ENCODE data around the gene ATP13A3. TPM values are rescaled to one million over a fixed set of nuclear protein-coding genes. Genes with fewer than 3 reads are reported as not detected.
A peak's percentile ranks its signal among the peaks of the same experiment; 100 is the strongest.

Gene ATP13A3
- total RNA-seq, 1 experiment from 2014 or later, result 181 TPM

DNA sequence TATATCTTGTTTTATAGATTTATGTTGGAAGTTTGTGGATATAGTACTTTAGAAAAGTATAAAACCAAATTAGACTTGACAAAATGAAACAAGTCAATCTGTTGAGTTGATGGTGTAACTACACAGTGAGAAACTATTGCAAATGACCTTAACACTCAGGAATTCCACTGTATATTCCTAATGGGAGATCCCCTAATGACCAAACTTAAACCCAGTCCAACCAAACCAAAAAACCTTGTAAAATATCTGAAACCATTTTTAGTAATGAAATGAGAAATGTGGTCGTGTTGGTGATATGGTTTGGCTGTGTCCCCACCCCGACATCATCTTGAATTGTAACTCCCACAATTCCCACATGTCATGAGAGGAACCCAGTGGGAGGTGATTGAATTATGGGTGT lies 31.9 kb upstream of the ATP13A3 start:
- Histone ChIP-seq H3K4me3 (ENCODE audit: low read depth, low read length) (no peak overlapping the region), H3K4me1 (peaks cover 54% of the 10 kb centered on the region), H3K27me3 (replicated peaks; ENCODE audit: control insufficient read depth, insufficient read depth, low read length) (no peaks in the 10 kb centered on the region), H3K9me3 (no peaks in the 10 kb centered on the region), H3K36me3 (ENCODE audit: control insufficient read depth, insufficient read depth, low read length) (no peaks in the 10 kb centered on the region)
- Mint-ChIP-seq H3K27ac (ENCODE audit: unreplicated experiment) (peak overlapping the region; percentile 88), H3K9me3 (ENCODE audit: unreplicated experiment) (peaks cover 9% of the 10 kb centered on the region), H3K4me1 (ENCODE audit: low read depth, unreplicated experiment) (peaks cover 31% of the 10 kb centered on the region), H3K27me3 (ENCODE audit: insufficient read depth, unreplicated experiment) (no peaks in the 10 kb centered on the region), H3K4me3 (ENCODE audit: unreplicated experiment) (no peak overlapping the region), H3K36me3 (ENCODE audit: insufficient read depth, unreplicated experiment) (peaks cover 5% of the 10 kb centered on the region)
- TF ChIP-seq, protein P1, sequence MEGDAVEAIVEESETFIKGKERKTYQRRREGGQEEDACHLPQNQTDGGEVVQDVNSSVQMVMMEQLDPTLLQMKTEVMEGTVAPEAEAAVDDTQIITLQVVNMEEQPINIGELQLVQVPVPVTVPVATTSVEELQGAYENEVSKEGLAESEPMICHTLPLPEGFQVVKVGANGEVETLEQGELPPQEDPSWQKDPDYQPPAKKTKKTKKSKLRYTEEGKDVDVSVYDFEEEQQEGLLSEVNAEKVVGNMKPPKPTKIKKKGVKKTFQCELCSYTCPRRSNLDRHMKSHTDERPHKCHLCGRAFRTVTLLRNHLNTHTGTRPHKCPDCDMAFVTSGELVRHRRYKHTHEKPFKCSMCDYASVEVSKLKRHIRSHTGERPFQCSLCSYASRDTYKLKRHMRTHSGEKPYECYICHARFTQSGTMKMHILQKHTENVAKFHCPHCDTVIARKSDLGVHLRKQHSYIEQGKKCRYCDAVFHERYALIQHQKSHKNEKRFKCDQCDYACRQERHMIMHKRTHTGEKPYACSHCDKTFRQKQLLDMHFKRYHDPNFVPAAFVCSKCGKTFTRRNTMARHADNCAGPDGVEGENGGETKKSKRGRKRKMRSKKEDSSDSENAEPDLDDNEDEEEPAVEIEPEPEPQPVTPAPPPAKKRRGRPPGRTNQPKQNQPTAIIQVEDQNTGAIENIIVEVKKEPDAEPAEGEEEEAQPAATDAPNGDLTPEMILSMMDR (IDR thresholded peaks at IDR 0.05; ENCODE audit: insufficient read depth in 1 of 2, low read depth in 1 of 2, low read length in 1 of 2, severe bottlenecking in 1 of 2, unreplicated experiment in 1 of 2), result no peak
- ChIA-PET CTCF (no interaction called here), POLR2A (no interaction called here)
- no TSS peak for BruUV-seq (replicated peaks)
- DNase-seq, result no peak
- intact Hi-C loops (cut with micrococcal nuclease; ENCODE audit: unreplicated experiment), result no loop called here

DNA sequence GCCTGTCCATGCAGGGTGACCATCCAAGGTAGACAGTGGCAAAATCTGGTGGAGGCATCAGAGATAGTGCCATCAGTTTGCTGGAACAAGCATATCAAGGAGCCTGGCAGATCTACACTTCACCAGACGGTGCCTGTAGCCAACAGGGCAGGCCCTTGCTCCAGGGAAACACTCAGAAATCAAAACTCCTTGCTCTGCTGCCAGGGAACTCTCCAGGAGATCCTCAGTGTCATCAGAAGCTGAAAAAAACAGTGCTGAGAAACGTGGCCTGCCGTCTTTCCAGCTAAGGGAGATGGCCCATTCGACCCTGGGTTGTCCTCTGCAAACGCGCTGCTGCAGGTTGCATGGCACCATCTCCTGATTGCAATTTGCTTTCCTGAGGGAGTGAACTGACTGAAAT lies 30.5 kb upstream of the ATP13A3 start:
- intact Hi-C loops (cut with micrococcal nuclease; ENCODE audit: unreplicated experiment), result no loop called here
- H3K36me3 ChIP-seq (ENCODE audit: control insufficient read depth, insufficient read depth, low read length), result no peaks in the 10 kb centered on the region
- no peak for DNase-seq
- no peaks in the 10 kb centered on the region for H3K9me3 ChIP-seq
- ChIA-PET POLR2A (no interaction called here), CTCF (no interaction called here)
- H3K4me1 ChIP-seq, result peaks cover 64% of the 10 kb centered on the region
- peaks cover 9% of the 10 kb centered on the region for H3K9me3 Mint-ChIP-seq (ENCODE audit: unreplicated experiment)
- no peaks in the 10 kb centered on the region for H3K27me3 ChIP-seq (replicated peaks; ENCODE audit: control insufficient read depth, insufficient read depth, low read length)
- TF ChIP-seq, protein P1 (IDR thresholded peaks at IDR 0.05; ENCODE audit: insufficient read depth in 1 of 2, low read depth in 1 of 2, low read length in 1 of 2, severe bottlenecking in 1 of 2, unreplicated experiment in 1 of 2), result no peak
- H3K27ac Mint-ChIP-seq (ENCODE audit: unreplicated experiment), result no peak overlapping the region
- H3K36me3 Mint-ChIP-seq (ENCODE audit: insufficient read depth, unreplicated experiment), result peaks cover 5% of the 10 kb centered on the region
- no peaks in the 10 kb centered on the region for H3K27me3 Mint-ChIP-seq (ENCODE audit: insufficient read depth, unreplicated experiment)
- no TSS peak for BruUV-seq (replicated peaks)
- no peak overlapping the region for H3K4me3 Mint-ChIP-seq (ENCODE audit: unreplicated experiment)
- H3K4me1 Mint-ChIP-seq (ENCODE audit: low read depth, unreplicated experiment), result peaks cover 38% of the 10 kb centered on the region
- H3K4me3 ChIP-seq (ENCODE audit: low read depth, low read length), result no peak overlapping the region

DNA sequence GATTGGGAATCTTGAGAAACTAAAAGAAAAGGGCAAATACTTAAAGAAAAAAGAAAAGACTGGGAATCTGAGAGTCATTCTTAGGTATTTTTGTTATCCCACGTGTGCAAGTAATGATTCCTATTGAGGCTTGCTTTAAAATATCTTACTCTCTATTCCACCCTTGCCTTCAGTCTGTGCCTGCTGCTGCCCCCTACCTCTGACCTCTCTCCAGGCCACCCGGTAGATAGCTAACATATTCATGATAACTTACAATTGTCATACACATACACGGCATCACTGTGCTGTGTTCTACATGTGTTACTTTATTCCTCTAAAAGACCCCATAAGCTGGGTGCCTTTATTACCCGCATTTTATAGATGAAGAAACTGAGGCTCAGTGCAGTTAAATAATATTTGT lies 27.8 kb upstream of the ATP13A3 start:
- Mint-ChIP-seq H3K4me1 (ENCODE audit: low read depth, unreplicated experiment) (peaks cover 30% of the 10 kb centered on the region), H3K36me3 (ENCODE audit: insufficient read depth, unreplicated experiment) (peaks cover 6% of the 10 kb centered on the region), H3K27me3 (ENCODE audit: insufficient read depth, unreplicated experiment) (no peaks in the 10 kb centered on the region), H3K4me3 (ENCODE audit: unreplicated experiment) (no peak overlapping the region), H3K27ac (ENCODE audit: unreplicated experiment) (no peak overlapping the region), H3K9me3 (ENCODE audit: unreplicated experiment) (peaks cover 9% of the 10 kb centered on the region)
- DNase-seq, result no peak
- BruUV-seq (replicated peaks), result no TSS peak
- no peaks in the 10 kb centered on the region for H3K36me3 ChIP-seq (ENCODE audit: control insufficient read depth, insufficient read depth, low read length)
- CTCF ChIA-PET, result interaction anchor here (0.6 kb wide), 1 partner anchor 22 kb away, joined by 3 read pairs; no protein-coding TSS in a partner anchor
- TF ChIP-seq, protein P1 (IDR thresholded peaks at IDR 0.05; ENCODE audit: insufficient read depth in 1 of 2, low read depth in 1 of 2, low read length in 1 of 2, severe bottlenecking in 1 of 2, unreplicated experiment in 1 of 2), result no peak
- H3K9me3 ChIP-seq, result no peaks in the 10 kb centered on the region
- H3K4me3 ChIP-seq (ENCODE audit: low read depth, low read length), result no peak overlapping the region
- H3K4me1 ChIP-seq, result peaks cover 46% of the 10 kb centered on the region
- intact Hi-C loops (cut with micrococcal nuclease; ENCODE audit: unreplicated experiment), result no loop called here
- no peaks in the 10 kb centered on the region for H3K27me3 ChIP-seq (replicated peaks; ENCODE audit: control insufficient read depth, insufficient read depth, low read length)
- POLR2A ChIA-PET, result no interaction called here
